Duodenal mucosa (tissue), 2 donors: Measurements from ENCODE around the gene PRRG1.

ENCODE experiments used
- H3K27ac ChIP-seq: one replicate; pipeline ENCODE4 v1.7.0; 2013; ENCODE audit warnings: low read depth, low read length
- H3K27me3 ChIP-seq, 2 donors: one replicate each; pipeline ENCODE4 v1.7.0; 2013; ENCODE audit warnings: low read length in 2 of 2, control low read depth in 1 of 2; ENCODE audit not compliant: insufficient read depth in 2 of 2, control insufficient read depth in 1 of 2
- H3K36me3 ChIP-seq, 2 donors: one replicate each; pipeline ENCODE4 v1.7.0; 2013; ENCODE audit warnings: low read length in 2 of 2, control low read depth in 1 of 2; ENCODE audit not compliant: insufficient read depth in 2 of 2, control insufficient read depth in 1 of 2
- H3K4me1 ChIP-seq, 2 donors: one replicate each; pipeline ENCODE4 v1.7.0; 2013; ENCODE audit warnings: low read length in 2 of 2, control low read depth in 1 of 2; ENCODE audit not compliant: insufficient read depth in 2 of 2, control insufficient read depth in 1 of 2
- H3K4me3 ChIP-seq, 2 donors: one replicate each; pipeline ENCODE4 v1.7.0; 2013; ENCODE audit warnings: low read length in 2 of 2, low read depth in 1 of 2
- H3K9ac ChIP-seq, 2 donors: one replicate each; pipeline ENCODE4 v1.7.0; 2013; ENCODE audit warnings: low read length in 2 of 2, low read depth in 1 of 2
- H3K9me3 ChIP-seq, 2 donors: one replicate each; pipeline ENCODE4 v1.7.0; 2013; ENCODE audit warnings: low read length in 2 of 2, control low read depth in 1 of 2; ENCODE audit not compliant: control insufficient read depth in 1 of 2

Gene PRRG1

GRCh38 chrX:37347420-37347819 is 1.7 kb upstream of the PRRG1 start:
- Histone ChIP-seq H3K9ac (no peak overlapping the region), H3K36me3 (no peaks in the 10 kb centered on the region), H3K27me3 (no peaks in the 10 kb centered on the region), H3K4me1 (no peaks in the 10 kb centered on the region), H3K9me3 (no peaks in the 10 kb centered on the region), H3K4me3 (no peak overlapping the region), H3K27ac (no peak overlapping the region)

- Histone ChIP-seq H3K4me1 (no peaks in the 10 kb centered on the region), H3K27ac (no peak overlapping the region), H3K9ac (no peak overlapping the region), H3K36me3 (no peaks in the 10 kb centered on the region), H3K4me3 (peak overlapping the region; percentile 50 to 83), H3K27me3 (no peaks in the 10 kb centered on the region), H3K9me3 (no peaks in the 10 kb centered on the region)
These were observed 763 bp upstream of the PRRG1 start for GRCh38 chrX:37348231-37348970.

GRCh38 chrX:37348971-37349220 is 268 bp upstream of the PRRG1 start:
- Histone ChIP-seq H3K4me1 (no peaks in the 10 kb centered on the region), H3K9me3 (no peaks in the 10 kb centered on the region), H3K27me3 (no peaks in the 10 kb centered on the region), H3K27ac (no peak overlapping the region), H3K4me3 (peak overlapping the region; percentile 50 to 83), H3K36me3 (no peaks in the 10 kb centered on the region), H3K9ac (no peak overlapping the region)

- H3K36me3 ChIP-seq, result no peaks in the 10 kb centered on the region
- no peaks in the 10 kb centered on the region for H3K4me1 ChIP-seq
- H3K27me3 ChIP-seq, result no peaks in the 10 kb centered on the region
- H3K27ac ChIP-seq, result no peak overlapping the region
- peak overlapping the region in 1 of 2 donors; percentile 59 for H3K9ac ChIP-seq
- H3K4me3 ChIP-seq, result peak overlapping the region; percentile 79 to 83
- no peaks in the 10 kb centered on the region for H3K9me3 ChIP-seq
These were observed 836 bp downstream of the PRRG1 start for GRCh38 chrX:37350034-37350365.

GRCh38 chrX:37353646-37354045 is 4.5 kb downstream of the PRRG1 start:
- H3K4me3 ChIP-seq, result no peak overlapping the region
- H3K9me3 ChIP-seq, result no peaks in the 10 kb centered on the region
- H3K27me3 ChIP-seq, result no peaks in the 10 kb centered on the region
- H3K4me1 ChIP-seq, result no peaks in the 10 kb centered on the region
- H3K9ac ChIP-seq, result no peak overlapping the region
- no peak overlapping the region for H3K27ac ChIP-seq
- no peaks in the 10 kb centered on the region for H3K36me3 ChIP-seq

GRCh38 chrX:37357436-37357835 is 8.3 kb downstream of the PRRG1 start:
- Histone ChIP-seq H3K4me3 (no peak overlapping the region), H3K27me3 (no peaks in the 10 kb centered on the region), H3K4me1 (no peaks in the 10 kb centered on the region), H3K9me3 (no peaks in the 10 kb centered on the region), H3K27ac (no peak overlapping the region), H3K9ac (no peak overlapping the region), H3K36me3 (no peaks in the 10 kb centered on the region)

GRCh38 chrX:37361596-37361995 is 12.4 kb downstream of the PRRG1 start:
- Histone ChIP-seq H3K4me3 (no peak overlapping the region), H3K36me3 (no peaks in the 10 kb centered on the region), H3K9me3 (no peaks in the 10 kb centered on the region), H3K27me3 (no peaks in the 10 kb centered on the region), H3K4me1 (no peaks in the 10 kb centered on the region), H3K27ac (no peak overlapping the region), H3K9ac (no peak overlapping the region)

GRCh38 chrX:37364666-37365065 is 15.5 kb downstream of the PRRG1 start:
- H3K4me3 ChIP-seq, result no peak overlapping the region
- no peaks in the 10 kb centered on the region for H3K4me1 ChIP-seq
- no peaks in the 10 kb centered on the region for H3K36me3 ChIP-seq
- no peak overlapping the region for H3K9ac ChIP-seq
- no peak overlapping the region for H3K27ac ChIP-seq
- no peaks in the 10 kb centered on the region for H3K27me3 ChIP-seq
- no peaks in the 10 kb centered on the region for H3K9me3 ChIP-seq

- H3K27me3 ChIP-seq, result no peaks in the 10 kb centered on the region
- H3K27ac ChIP-seq, result no peak overlapping the region
- H3K4me1 ChIP-seq, result no peaks in the 10 kb centered on the region
- H3K4me3 ChIP-seq, result no peak overlapping the region
- no peaks in the 10 kb centered on the region for H3K9me3 ChIP-seq
- no peaks in the 10 kb centered on the region for H3K36me3 ChIP-seq
- H3K9ac ChIP-seq, result no peak overlapping the region
These were observed 18.8 kb downstream of the PRRG1 start for GRCh38 chrX:37367946-37368345.

- Histone ChIP-seq H3K9me3 (no peaks in the 10 kb centered on the region), H3K4me3 (no peak overlapping the region), H3K9ac (no peak overlapping the region), H3K27me3 (no peaks in the 10 kb centered on the region), H3K36me3 (no peaks in the 10 kb centered on the region), H3K4me1 (no peaks in the 10 kb centered on the region), H3K27ac (no peak overlapping the region)
These were observed 21.5 kb downstream of the PRRG1 start for GRCh38 chrX:37370499-37371141.
